Measurements from ENCODE around the gene MLLT3. TPM values are rescaled to one million over a fixed set of nuclear protein-coding genes. Genes with fewer than 3 reads are reported as not detected.

The MLLT3 gene
- total and polyA plus RNA-seq, 2 donors (not counting 3 experiments of a cell fraction or from before 2014, with no cell fraction given), result 6.1 to 10.0 TPM

DNA sequence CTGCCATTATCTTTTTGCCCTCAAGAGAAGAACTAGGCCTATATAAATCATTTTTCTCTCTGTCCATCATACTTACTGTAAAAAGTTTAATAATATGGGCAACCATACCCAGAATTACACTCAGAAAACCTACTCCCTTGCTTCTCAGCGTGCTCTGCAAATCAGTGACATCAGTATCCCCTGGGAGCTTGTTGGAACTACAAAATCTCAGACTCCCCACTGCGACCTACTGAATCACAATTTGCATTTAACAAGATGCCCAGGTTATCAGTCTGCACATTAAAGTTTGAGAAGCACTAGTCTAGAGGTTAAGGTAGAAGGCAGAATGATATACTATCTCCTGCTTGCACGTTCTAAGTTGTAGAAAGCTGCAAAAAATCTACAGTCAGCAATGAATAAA lies 127.2 kb downstream of the MLLT3 start:
- no TSS peak for BruUV-seq (replicated peaks)
- Histone ChIP-seq H3K4me1 (ENCODE audit: control insufficient read depth, extremely low read depth, insufficient read depth, low read length) (no peaks in the 10 kb centered on the region), H3K4me2 (ENCODE audit: insufficient read depth, low read length) (no peak overlapping the region), H3K9me1 (replicated peaks; ENCODE audit: control insufficient read depth, extremely low read depth, insufficient read depth, low read length) (no peaks in the 10 kb centered on the region), H3K9me3 (replicated peaks; ENCODE audit: control insufficient read depth, insufficient read depth, low read length) (no peaks in the 10 kb centered on the region), H3K27ac (ENCODE audit: insufficient read depth, low read depth, low read length) (no peak overlapping the region), H3K36me3 (ENCODE audit: control insufficient read depth in 2 of 2, extremely low read depth in 1 of 2, insufficient read depth in 2 of 2, low read length in 2 of 2) (no peaks in the 10 kb centered on the region), H3K9ac (replicated peaks; ENCODE audit: extremely low read depth, insufficient read depth, low read length) (no peak overlapping the region), H3K4me3 (replicated peaks in 1 of 3; ENCODE audit: insufficient read depth in 1 of 3, low read depth in 1 of 3, low read length in 3 of 3) (no peak overlapping the region), H3K79me2 (ENCODE audit: control insufficient read depth, insufficient read depth, low read length) (no peaks in the 10 kb centered on the region), H4K20me1 (replicated peaks; ENCODE audit: control insufficient read depth, extremely low read depth, insufficient read depth, low read length) (no peaks in the 10 kb centered on the region), H3K27me3 (ENCODE audit: control insufficient read depth in 2 of 2, insufficient read depth in 2 of 2, low read length in 2 of 2) (no peaks in the 10 kb centered on the region), H2AFZ (ENCODE audit: low read depth, low read length) (no peak overlapping the region)
- intact Hi-C loops (cut with micrococcal nuclease) (no loop called here), dilution Hi-C loops (cut with MboI; ENCODE audit: extremely low pct_ligation_motif_present, low sequenced_read_pairs) (no loop called here)
- FAIRE-seq, result no peak
- TF ChIP-seq JUN (IDR thresholded peaks at IDR 0.05; ENCODE audit: borderline replicate concordance, insufficient read depth, insufficient read length, low read depth) (no peak), POLR2A (IDR thresholded peaks at IDR 0.05; ENCODE audit: low read depth, low read length) (no peak), FOS (IDR thresholded peaks at IDR 0.05; ENCODE audit: borderline replicate concordance, insufficient read depth, low read length) (no peak), EZH2 (IDR thresholded peaks at IDR 0.05; ENCODE audit: borderline replicate concordance, low read depth, low read length, severe bottlenecking) (no peak), GATA2 (IDR thresholded peaks at IDR 0.05; ENCODE audit: insufficient read depth, insufficient read length, low read depth, low read length) (no peak), MYC (IDR thresholded peaks at IDR 0.05; ENCODE audit: low read depth, low read length) (no peak), POLR2AphosphoS5 (IDR thresholded peaks at IDR 0.05; ENCODE audit: insufficient read depth, low read depth, low read length) (no peak)
- TF ChIP-seq, protein P1, sequence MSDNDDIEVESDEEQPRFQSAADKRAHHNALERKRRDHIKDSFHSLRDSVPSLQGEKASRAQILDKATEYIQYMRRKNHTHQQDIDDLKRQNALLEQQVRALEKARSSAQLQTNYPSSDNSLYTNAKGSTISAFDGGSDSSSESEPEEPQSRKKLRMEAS (IDR thresholded peaks at IDR 0.05; ENCODE audit: insufficient read depth, insufficient read length), result no peak
- TF ChIP-seq, protein P2, sequence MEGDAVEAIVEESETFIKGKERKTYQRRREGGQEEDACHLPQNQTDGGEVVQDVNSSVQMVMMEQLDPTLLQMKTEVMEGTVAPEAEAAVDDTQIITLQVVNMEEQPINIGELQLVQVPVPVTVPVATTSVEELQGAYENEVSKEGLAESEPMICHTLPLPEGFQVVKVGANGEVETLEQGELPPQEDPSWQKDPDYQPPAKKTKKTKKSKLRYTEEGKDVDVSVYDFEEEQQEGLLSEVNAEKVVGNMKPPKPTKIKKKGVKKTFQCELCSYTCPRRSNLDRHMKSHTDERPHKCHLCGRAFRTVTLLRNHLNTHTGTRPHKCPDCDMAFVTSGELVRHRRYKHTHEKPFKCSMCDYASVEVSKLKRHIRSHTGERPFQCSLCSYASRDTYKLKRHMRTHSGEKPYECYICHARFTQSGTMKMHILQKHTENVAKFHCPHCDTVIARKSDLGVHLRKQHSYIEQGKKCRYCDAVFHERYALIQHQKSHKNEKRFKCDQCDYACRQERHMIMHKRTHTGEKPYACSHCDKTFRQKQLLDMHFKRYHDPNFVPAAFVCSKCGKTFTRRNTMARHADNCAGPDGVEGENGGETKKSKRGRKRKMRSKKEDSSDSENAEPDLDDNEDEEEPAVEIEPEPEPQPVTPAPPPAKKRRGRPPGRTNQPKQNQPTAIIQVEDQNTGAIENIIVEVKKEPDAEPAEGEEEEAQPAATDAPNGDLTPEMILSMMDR (IDR thresholded peaks at IDR 0.05; ENCODE audit: extremely low read depth in 1 of 2, insufficient read depth in 1 of 2, low read depth in 1 of 2, low read length in 2 of 2), result no peak
- ChIA-PET CTCF (no interaction called here), POLR2A (no interaction called here)
- DNase-seq (ENCODE audit: low read depth, low spot score), result no peak

Measured in endothelial cell of umbilical vein (primary cell).